ENCODE results near the gene ENTPD2. TPM values are rescaled to one million over a fixed set of nuclear protein-coding genes. Genes with fewer than 3 reads are reported as not detected.
A peak's percentile ranks its signal among the peaks of the same experiment; 100 is the strongest.

Gene ENTPD2
- total and polyA plus RNA-seq, 2 donors (not counting 1 experiment from before 2014, with no cell fraction given) = under 0.01 TPM; not detected in 1

- peaks cover 16% of the 10 kb centered on the region for H3K79me2 ChIP-seq (ENCODE audit: control insufficient read depth, insufficient read depth, low read length)
- no peak for TF ChIP-seq CTCF (conservative IDR thresholded peaks at IDR 0.05 in 1 of 2, IDR thresholded peaks at IDR 0.05 in 1 of 2; ENCODE audit: low read depth in 1 of 2, low read length in 2 of 2)
- TF ChIP-seq EZH2 (IDR thresholded peaks at IDR 0.05; ENCODE audit: low read length, missing control alignments) = no peak
- DNase-seq (ENCODE audit: low read depth in 2 of 2) = peak; percentile 95 to 97
- H3K9ac ChIP-seq (ENCODE audit: insufficient read depth, low read length) = no peak overlapping the region
- H3K9me3 ChIP-seq (ENCODE audit: control insufficient read depth, insufficient read depth, low read depth, low read length) = no peaks in the 10 kb centered on the region
- H3K4me1 ChIP-seq (ENCODE audit: control insufficient read depth, extremely low read depth, insufficient read depth, low read length) = peaks cover 29% of the 10 kb centered on the region
- no peak overlapping the region for H2AFZ ChIP-seq (ENCODE audit: low read length)
- H3K4me3 ChIP-seq (replicated peaks in 1 of 4; ENCODE audit: control extremely low read depth in 1 of 4, insufficient read depth in 1 of 4, low read depth in 3 of 4, low read length in 4 of 4) = peak overlapping the region in 1 of 4 experiments; percentile 9
- H3K4me2 ChIP-seq (ENCODE audit: extremely low read depth, insufficient read depth, low read length) = peak overlapping the region; percentile 38
- no peaks in the 10 kb centered on the region for H4K20me1 ChIP-seq (ENCODE audit: control insufficient read depth, extremely low read depth, insufficient read depth, low read length)
- H3K27ac ChIP-seq (ENCODE audit: insufficient read depth, low read length) = peak overlapping the region; percentile 81
- H3K27me3 ChIP-seq (ENCODE audit: control insufficient read depth, insufficient read depth, low read length) = no peaks in the 10 kb centered on the region
- H3K36me3 ChIP-seq (ENCODE audit: control insufficient read depth, insufficient read depth, low read length) = peaks cover 37% of the 10 kb centered on the region
Observed at GRCh38 chr9:137083394-137084004, 29.6 kb upstream of the ENTPD2 start.

GRCh38 chr9:137082925-137083290 is 29.0 kb upstream of the ENTPD2 start:
- DNase-seq (ENCODE audit: low read depth in 2 of 2) = no peak
- no peaks in the 10 kb centered on the region for H4K20me1 ChIP-seq (ENCODE audit: control insufficient read depth, extremely low read depth, insufficient read depth, low read length)
- H3K79me2 ChIP-seq (ENCODE audit: control insufficient read depth, insufficient read depth, low read length) = peaks cover 22% of the 10 kb centered on the region
- peaks cover 40% of the 10 kb centered on the region for H3K36me3 ChIP-seq (ENCODE audit: control insufficient read depth, insufficient read depth, low read length)
- no peak for TF ChIP-seq EZH2 (IDR thresholded peaks at IDR 0.05; ENCODE audit: low read length, missing control alignments)
- no peak for TF ChIP-seq CTCF (conservative IDR thresholded peaks at IDR 0.05 in 1 of 2, IDR thresholded peaks at IDR 0.05 in 1 of 2; ENCODE audit: low read depth in 1 of 2, low read length in 2 of 2)
- H3K27ac ChIP-seq (ENCODE audit: insufficient read depth, low read length) = peak overlapping the region; percentile 81
- H3K4me1 ChIP-seq (ENCODE audit: control insufficient read depth, extremely low read depth, insufficient read depth, low read length) = peaks cover 32% of the 10 kb centered on the region
- peak overlapping the region; percentile 38 for H3K4me2 ChIP-seq (ENCODE audit: extremely low read depth, insufficient read depth, low read length)
- no peak overlapping the region for H2AFZ ChIP-seq (ENCODE audit: low read length)
- peak overlapping the region in 1 of 4 experiments; percentile 9 for H3K4me3 ChIP-seq (replicated peaks in 1 of 4; ENCODE audit: control extremely low read depth in 1 of 4, insufficient read depth in 1 of 4, low read depth in 3 of 4, low read length in 4 of 4)
- H3K27me3 ChIP-seq (ENCODE audit: control insufficient read depth, insufficient read depth, low read length) = no peaks in the 10 kb centered on the region
- no peaks in the 10 kb centered on the region for H3K9me3 ChIP-seq (ENCODE audit: control insufficient read depth, insufficient read depth, low read depth, low read length)
- no peak overlapping the region for H3K9ac ChIP-seq (ENCODE audit: insufficient read depth, low read length)

GRCh38 chr9:137082222-137082924 is 28.5 kb upstream of the ENTPD2 start:
- H3K4me2 ChIP-seq (ENCODE audit: extremely low read depth, insufficient read depth, low read length) = no peak overlapping the region
- no peak for DNase-seq (ENCODE audit: low read depth in 2 of 2)

More at GRCh38 chr9:137082222-137082924, 28.5 kb upstream of the ENTPD2 start:
- no peak overlapping the region for H3K9ac ChIP-seq (ENCODE audit: insufficient read depth, low read length)
- no peak overlapping the region for H2AFZ ChIP-seq (ENCODE audit: low read length)
- peak overlapping the region; percentile 81 for H3K27ac ChIP-seq (ENCODE audit: insufficient read depth, low read length)
- peaks cover 22% of the 10 kb centered on the region for H3K79me2 ChIP-seq (ENCODE audit: control insufficient read depth, insufficient read depth, low read length)
- no peaks in the 10 kb centered on the region for H3K9me3 ChIP-seq (ENCODE audit: control insufficient read depth, insufficient read depth, low read depth, low read length)
- peaks cover 40% of the 10 kb centered on the region for H3K36me3 ChIP-seq (ENCODE audit: control insufficient read depth, insufficient read depth, low read length)
- no peak overlapping the region for H3K4me3 ChIP-seq (replicated peaks in 1 of 4; ENCODE audit: control extremely low read depth in 1 of 4, insufficient read depth in 1 of 4, low read depth in 3 of 4, low read length in 4 of 4)
- TF ChIP-seq EZH2 (IDR thresholded peaks at IDR 0.05; ENCODE audit: low read length, missing control alignments) (no peak), CTCF (conservative IDR thresholded peaks at IDR 0.05 in 1 of 2, IDR thresholded peaks at IDR 0.05 in 1 of 2; ENCODE audit: low read depth in 1 of 2, low read length in 2 of 2) (no peak)
- no peaks in the 10 kb centered on the region for H4K20me1 ChIP-seq (ENCODE audit: control insufficient read depth, extremely low read depth, insufficient read depth, low read length)
- H3K27me3 ChIP-seq (ENCODE audit: control insufficient read depth, insufficient read depth, low read length) = no peaks in the 10 kb centered on the region
- peaks cover 32% of the 10 kb centered on the region for H3K4me1 ChIP-seq (ENCODE audit: control insufficient read depth, extremely low read depth, insufficient read depth, low read length)

Data from fibroblast of lung (primary cell).